HepG2 (cell line): ENCODE results near the gene SMIM41. TPM values are rescaled to one million over a fixed set of nuclear protein-coding genes. Genes with fewer than 3 reads are reported as not detected.

ENCODE experiments used
- ATAC-seq: fragments of 200-7000 bp; cut with Tn5 transposase; 3 replicates; pipeline ENCODE4 v1.9.1; 2020; ENCODE audit warnings: mild to moderate bottlenecking, moderate library complexity
- BruUV-seq: library from RNA; stranded (reverse); fragments of 400-500 nt; replicated peaks from 2 replicates; lab custom pipeline; 2021; lab: Mats Ljungman, UMichigan
- CTCF ChIA-PET: fragments of 300-600 bp; formaldehyde crosslinking; extraction: SDS; loops from one replicate; lab custom pipeline; 2021; ENCODE audit warnings: low total read pairs, inconsistent platforms, low intra/inter-chr PET ratio; lab: Yijun Ruan, JAX
- POLR2A ChIA-PET: fragments of 350-600 bp; sonication (Branson Sonifier 250); formaldehyde crosslinking; loops from one replicate; lab custom pipeline; 2020; ENCODE audit warnings: antibody characterized with exemption, inconsistent platforms; lab: Yijun Ruan, JAX
- DNase-seq: peaks from one replicate; pipeline ENCODE4 v3.0.0-alpha.2; 2015; ENCODE audit warnings: low spot score
- FAIRE-seq: peaks from 3 replicates; lab custom pipeline; 2011; peaks lifted over from hg19 to GRCh38; lab: Jason Lieb, UNC
- H2AFZ ChIP-seq: one replicate; pipeline ENCODE4 v1.6.1; 2011; ENCODE audit warnings: low read length, inconsistent platforms
- H3K27ac ChIP-seq: fragments of 300-600 bp; 3 replicates; pipeline ENCODE4 v1.8.0; 2011; ENCODE audit warnings: mixed run types, mild to moderate bottlenecking, mixed read lengths, low read length, inconsistent platforms; ENCODE audit not compliant: insufficient read depth; ENCODE audit errors: extremely low read length
- H3K27me3 ChIP-seq, 2 experiments: fragments of 200-600 bp in 1 of 2; 2 replicates in 1 of 2; 3 replicates in 1 of 2; pipeline versions ENCODE4 v1.6.0 to v1.8.0; 2011; ENCODE audit warnings: low read length in 2 of 2, mild to moderate bottlenecking in 2 of 2, moderate library complexity in 2 of 2, inconsistent platforms in 1 of 2; ENCODE audit not compliant: insufficient read depth in 2 of 2, control insufficient read depth in 1 of 2
- H3K36me3 ChIP-seq, 2 experiments: fragments of 200-600 bp in 1 of 2; replicated peaks in 1 of 2; 2 replicates in 1 of 2; 3 replicates in 1 of 2; pipeline versions ENCODE4 v1.5.1 to v1.8.0; 2011; ENCODE audit warnings: low read length in 2 of 2, inconsistent platforms in 1 of 2; ENCODE audit not compliant: insufficient read depth in 2 of 2, control insufficient read depth in 1 of 2
- H3K4me1 ChIP-seq: 2 replicates; pipeline ENCODE4 v1.5.1; 2012; ENCODE audit warnings: low read length, inconsistent platforms; ENCODE audit not compliant: insufficient read depth
- H3K4me2 ChIP-seq: 2 replicates; pipeline ENCODE4 v1.6.0; 2011; ENCODE audit warnings: low read depth, low read length, inconsistent platforms
- H3K4me3 ChIP-seq, 3 experiments: fragments of 200-600 bp in 1 of 3; sonication (generic), shearing (Covaris generic) in 1 of 3; replicated peaks in 1 of 3; 2 replicates each; pipeline ENCODE4 v1.5.1; 2011 to 2016; ENCODE audit warnings: low read length in 3 of 3, inconsistent platforms in 2 of 3, low read depth in 2 of 3, mild to moderate bottlenecking in 2 of 3, control low read depth in 1 of 3, mixed read lengths in 1 of 3; ENCODE audit not compliant: insufficient read depth in 1 of 3
- H3K79me2 ChIP-seq: one replicate; pipeline ENCODE4 v1.6.1; 2011; ENCODE audit warnings: low read length, inconsistent platforms; ENCODE audit not compliant: insufficient read depth
- H3K9ac ChIP-seq: 2 replicates; pipeline ENCODE4 v1.6.0; 2011; ENCODE audit warnings: mild to moderate bottlenecking, low read depth, low read length, inconsistent platforms; ENCODE audit not compliant: insufficient read depth
- H3K9me3 ChIP-seq: 2 replicates; pipeline ENCODE4 v1.5.1; 2012; ENCODE audit warnings: mild to moderate bottlenecking, low read length
- H4K20me1 ChIP-seq: 2 replicates; pipeline ENCODE4 v1.6.0; 2011; ENCODE audit warnings: inconsistent platforms, mild to moderate bottlenecking, low read length, moderate library complexity; ENCODE audit not compliant: insufficient read depth
- ARHGAP35 ChIP-seq: sonication (generic); formaldehyde crosslinking; IDR thresholded peaks from 2 replicates; pipeline ENCODE4 v1.9.0; 2022; ENCODE audit warnings: mild to moderate bottlenecking, inconsistent platforms, moderate library complexity, missing genetic modification reagents, borderline replicate concordance
- HOXA3 ChIP-seq: sonication (generic); formaldehyde crosslinking; IDR thresholded peaks from 2 replicates; pipeline ENCODE4 v1.5.0; 2020; ENCODE audit warnings: missing genetic modification reagents
- MTF1 ChIP-seq: sonication (generic); formaldehyde crosslinking; IDR thresholded peaks from 2 replicates; pipeline ENCODE4 v1.5.0; 2020; ENCODE audit warnings: missing genetic modification reagents
- NCOA5 ChIP-seq: sonication (generic); formaldehyde crosslinking; IDR thresholded peaks from 2 replicates; pipeline ENCODE4 v1.4.0; 2020; ENCODE audit warnings: missing genetic modification reagents
- TEAD3 ChIP-seq: optimal IDR thresholded peaks from 2 replicates; pipeline ENCODE3; 2016; ENCODE audit warnings: borderline replicate concordance
- TEF ChIP-seq: sonication (generic); formaldehyde crosslinking; IDR thresholded peaks from 2 replicates; pipeline ENCODE4 v1.5.0; 2020; ENCODE audit warnings: missing genetic modification reagents
- ZBTB44 ChIP-seq: sonication (generic); formaldehyde crosslinking; IDR thresholded peaks from 2 replicates; pipeline ENCODE4 v1.4.0; 2020; ENCODE audit warnings: missing genetic modification reagents
- ZNF792 ChIP-seq: IDR thresholded peaks from 2 replicates; pipeline ENCODE4 v1.6.1; 2016
- WGBS: methylation state at CpG from one replicate; pipeline ENCODE4 v1.1.6; 2017; ENCODE audit warnings: low lambda C conversion rate; 5-methylcytosine and 5-hydroxymethylcytosine counted together
- in situ Hi-C: cut with HindIII; loops from 2 replicates; pipeline ENCODE4 v1.10.0; 2017; ENCODE audit warnings: low pct_unique_long_range_greater_than_20kb; ENCODE audit not compliant: extremely low pct_ligation_motif_present
- intact Hi-C: fragments of 100-400 bp; cut with micrococcal nuclease; formaldehyde crosslinking; loops from one replicate; pipeline ENCODE4 v1.10.0; 2022; ENCODE audit not compliant: unreplicated experiment
- polyA plus RNA-seq, 8 experiments: library from polyadenylated mRNA; depleted of rRNA in 3 of 8; stranded (reverse) in 7 of 8; unstranded in 1 of 8; fragments of >200 nt; fragmentation: Illumina TruSeq in 4 of 8; extraction: Trizol in 4 of 8; gene quantifications; 2 replicates each; pipeline versions ENCODE4 v1.2.1 to v1.2.3, GENCODE V29; 2011 to 2016; ENCODE audit warnings: low read depth in 4 of 8, missing spikeins in 1 of 8, mixed read lengths in 1 of 8; ENCODE audit not compliant: insufficient read depth in 1 of 8
- total RNA-seq, 5 experiments: library from RNA; depleted of rRNA; stranded (reverse); fragments of >200 nt; fragmentation: Illumina TruSeq; extraction: Trizol; gene quantifications; 2 replicates each; pipeline ENCODE4 v1.2.3, GENCODE V29; 2016; ENCODE audit warnings: low read depth in 1 of 5

SMIM41 gene
- total and polyA plus RNA-seq, 2 of the 13 experiments (the other 11 are each of a cell fraction or from before 2014, with no cell fraction given), result not detected

GRCh38 chr12:52155048-52155868 lies 75.8 kb downstream of the SMIM41 start:
- TF ChIP-seq ZNF792, result no peak
- TF ChIP-seq TEF (CRISPR knock-in tag), result no peak
- TF ChIP-seq NCOA5 (CRISPR knock-in tag), result no peak
- TF ChIP-seq ZBTB44 (CRISPR knock-in tag), result no peak
- no peak for TF ChIP-seq TEAD3 (CRISPR knock-in tag)
- no peak for TF ChIP-seq HOXA3 (CRISPR knock-in tag)
- no peak for TF ChIP-seq MTF1
- TF ChIP-seq ARHGAP35, result no peak
- TF ChIP-seq, all 625 proteins: peak for 0
- no peak overlapping the region for H2AFZ ChIP-seq
- no peak overlapping the region for H3K4me2 ChIP-seq
- ATAC-seq (no peak), DNase-seq (no peak), FAIRE-seq (no peak)
- BruUV-seq, result no TSS peak
- 0% methylated on average over 2 of the region's 8 CpGs for WGBS
- no peaks in the 10 kb centered on the region for H3K4me1 ChIP-seq
- ChIA-PET CTCF (interaction anchor here (2.7 kb wide), 1 partner anchor 172 kb away, joined by 45 read pairs; no protein-coding TSS in a partner anchor), POLR2A (no interaction called here)
- in situ Hi-C loops (no loop called here), intact Hi-C loops (no loop called here)
- H3K36me3 ChIP-seq, result no peaks in the 10 kb centered on the region
- H3K9ac ChIP-seq, result no peak overlapping the region
- no peak overlapping the region for H3K4me3 ChIP-seq
- no peak overlapping the region for H3K27ac ChIP-seq
- H3K9me3 ChIP-seq, result no peaks in the 10 kb centered on the region
- H3K27me3 ChIP-seq, result no peaks in the 10 kb centered on the region
- no peaks in the 10 kb centered on the region for H3K79me2 ChIP-seq
- no peaks in the 10 kb centered on the region for H4K20me1 ChIP-seq
